Naive thymus-derived CD4-positive, alpha-beta T cell (primary cell): ENCODE results near the gene CNNM2. TPM values are rescaled to one million over a fixed set of nuclear protein-coding genes. Genes with fewer than 3 reads are reported as not detected.
A peak's percentile ranks its signal among the peaks of the same experiment; 100 is the strongest.
"Not testable (repeated sequence)": the region's sequence is repeated elsewhere in the genome, so short reads cannot be mapped to it uniquely, and the experiment has no call there.

Experiments used
- ATAC-seq: fragments of 150-1000 bp; cut with Tn5 transposase; 2 replicates; pipeline ENCODE4 v1.10.0; 2021; ENCODE audit warnings: mild to moderate bottlenecking, moderate library complexity
- CTCF ChIA-PET: fragments of 350-600 bp; sonication (Branson Sonifier 250); formaldehyde crosslinking; loops from one replicate; lab custom pipeline; 2021; ENCODE audit warnings: antibody characterized with exemption; lab: Charles Lee
- POLR2A ChIA-PET: fragments of 350-600 bp; sonication (Branson Sonifier 250); formaldehyde crosslinking; loops from one replicate; lab custom pipeline; 2021; ENCODE audit warnings: antibody characterized with exemption, inconsistent platforms; lab: Charles Lee
- DNase-seq, 9 donors: peaks; one replicate each; pipeline versions ENCODE4 v3.0.0 to v3.0.0-alpha.2; 2020 to 2022; ENCODE audit warnings: mixed read lengths in 1 of 9
- H3K27ac ChIP-seq: one replicate; pipeline ENCODE4 v1.7.0; 2013; ENCODE audit warnings: mild to moderate bottlenecking, low read depth, low read length, moderate library complexity
- H3K27me3 ChIP-seq, 2 donors: one replicate each; pipeline ENCODE4 v1.7.0; 2013; ENCODE audit warnings: low read length in 2 of 2, mild to moderate bottlenecking in 2 of 2, moderate library complexity in 2 of 2; ENCODE audit not compliant: control insufficient read depth in 2 of 2, insufficient read depth in 2 of 2
- H3K36me3 ChIP-seq, 3 experiments: 1 replicate in 2 of 3; 2 replicates in 1 of 3; pipeline ENCODE4 v1.7.0; 2013; ENCODE audit warnings: low read length in 3 of 3, mild to moderate bottlenecking in 3 of 3, moderate library complexity in 1 of 3; ENCODE audit not compliant: insufficient read depth in 3 of 3, control insufficient read depth in 2 of 3
- H3K4me1 ChIP-seq, 2 donors: one replicate each; pipeline ENCODE4 v1.7.0; 2013; ENCODE audit warnings: low read length in 2 of 2, mild to moderate bottlenecking in 2 of 2, moderate library complexity in 1 of 2; ENCODE audit not compliant: control insufficient read depth in 2 of 2, insufficient read depth in 2 of 2
- H3K4me3 ChIP-seq: 2 replicates; pipeline ENCODE4 v1.7.0; 2013; ENCODE audit warnings: mild to moderate bottlenecking, low read length
- H3K9me3 ChIP-seq, 3 experiments: 1 replicate in 2 of 3; 2 replicates in 1 of 3; pipeline ENCODE4 v1.7.0; 2013; ENCODE audit warnings: low read length in 3 of 3; ENCODE audit not compliant: control insufficient read depth in 2 of 3
- H3K27ac Mint-ChIP-seq, 9 donors: one replicate each; pipeline ENCODE4 v1.8.0; 2020 to 2022; ENCODE audit warnings: mixed read lengths in 9 of 9, mild to moderate bottlenecking in 8 of 9, moderate library complexity in 5 of 9, inconsistent platforms in 2 of 9
- H3K27me3 Mint-ChIP-seq, 5 donors: one replicate each; pipeline ENCODE4 v1.8.0; 2021 to 2022; ENCODE audit warnings: mixed read lengths in 5 of 5, mild to moderate bottlenecking in 1 of 5
- H3K36me3 Mint-ChIP-seq, 5 donors: one replicate each; pipeline ENCODE4 v1.8.0; 2020 to 2022; ENCODE audit warnings: mixed read lengths in 5 of 5, mild to moderate bottlenecking in 3 of 5, inconsistent platforms in 1 of 5
- H3K4me1 Mint-ChIP-seq, 7 donors: one replicate each; pipeline ENCODE4 v1.8.0; 2020 to 2022; ENCODE audit warnings: mixed read lengths in 7 of 7, mild to moderate bottlenecking in 3 of 7, inconsistent platforms in 1 of 7
- H3K4me3 Mint-ChIP-seq, 10 donors: one replicate each; pipeline ENCODE4 v1.8.0; 2020 to 2022; ENCODE audit warnings: mild to moderate bottlenecking in 10 of 10, mixed read lengths in 10 of 10, moderate library complexity in 6 of 10, inconsistent platforms in 2 of 10
- H3K9me3 Mint-ChIP-seq, 11 donors: one replicate each; pipeline ENCODE4 v1.8.0; 2020 to 2022; ENCODE audit warnings: mixed read lengths in 11 of 11, mild to moderate bottlenecking in 4 of 11, inconsistent platforms in 1 of 11, moderate library complexity in 1 of 11
- intact Hi-C, 2 donors: fragments of 100-400 bp; cut with micrococcal nuclease; formaldehyde crosslinking; loops; one replicate each; pipeline ENCODE4 v1.15.1; 2023
- polyA plus RNA-seq, 2 donors: library from polyadenylated mRNA; unstranded; fragments of 300-500 nt; fragmentation: Illumina TruSeq; gene quantifications; one replicate each; pipeline ENCODE4 v1.2.3, GENCODE V29; 2021
- total RNA-seq, 6 experiments: library from RNA in 5 of 6; stranded (reverse) in 5 of 6; gene quantifications; 1 replicate in 5 of 6; 2 replicates in 1 of 6; pipeline ENCODE4 v1.2.3 and lab custom pipeline; 2021 to 2026

Gene CNNM2
- total and polyA plus RNA-seq, 7 experiments from 2014 or later: 4.3 to 17.5 (median 9.7) TPM

GRCh38 chr10:102988404-102989314, 70.6 kb downstream of the CNNM2 start:
- no peak overlapping the region for H3K27ac ChIP-seq
- Mint-ChIP-seq H3K27ac (no peak overlapping the region), H3K36me3 (peaks cover 0 to 4% (median 0%) of the 10 kb centered on the region in 5 donors), H3K27me3 (peaks cover 0 to 3% (median 0%) of the 10 kb centered on the region in 5 donors), H3K9me3 (peaks cover 0 to 1% (median 0%) of the 10 kb centered on the region in 11 donors), H3K4me1 (peaks cover 0 to 15% (median 7%) of the 10 kb centered on the region in 7 donors), H3K4me3 (no peak overlapping the region)
- no peak for ATAC-seq
- H3K4me1 ChIP-seq: no peaks in the 10 kb centered on the region
- no peak overlapping the region for H3K4me3 ChIP-seq
- ChIA-PET CTCF (no interaction called here), POLR2A (interaction anchor here (0.8 kb wide), 1 partner anchor 22 kb away, joined by 3 read pairs; no protein-coding TSS in a partner anchor)
- intact Hi-C loops: no loop called here
- no peak for DNase-seq
- H3K9me3 ChIP-seq: no peaks in the 10 kb centered on the region
- no peaks in the 10 kb centered on the region for H3K36me3 ChIP-seq
- no peaks in the 10 kb centered on the region for H3K27me3 ChIP-seq

- H3K9me3 Mint-ChIP-seq: peaks cover 0 to 20% (median 2%) of the 10 kb centered on the region in 11 donors
- H3K9me3 ChIP-seq: no peaks in the 10 kb centered on the region
- H3K4me3 ChIP-seq: no peak overlapping the region
- H3K27me3 Mint-ChIP-seq: peaks cover 0 to 3% (median 0%) of the 10 kb centered on the region in 5 donors
- CTCF ChIA-PET: interaction anchor here (0.7 kb wide), 1 partner anchor 582 kb away, joined by 5 read pairs; no protein-coding TSS in a partner anchor
- H3K27me3 ChIP-seq: no peaks in the 10 kb centered on the region
- POLR2A ChIA-PET: interaction anchor here (1.0 kb wide), 1 partner anchor 313 kb away, joined by 3 read pairs; no protein-coding TSS in a partner anchor
- H3K36me3 ChIP-seq: no peaks in the 10 kb centered on the region
- ATAC-seq (peak; percentile 38), DNase-seq (peak in 2 of 9 donors; percentile 2 to 3)
- H3K4me1 Mint-ChIP-seq: peaks cover 7 to 31% (median 24%) of the 10 kb centered on the region in 7 donors
- intact Hi-C loops: no loop called here
- peak overlapping the region; percentile 15 for H3K27ac ChIP-seq
- peaks cover 6 to 9% of the 10 kb centered on the region in 2 donors for H3K4me1 ChIP-seq
- H3K27ac Mint-ChIP-seq: peak overlapping the region; percentile 56 to 87 (median 79)
- H3K4me3 Mint-ChIP-seq: peak overlapping the region in 1 of 10 donors; percentile 28
- H3K36me3 Mint-ChIP-seq: peaks cover 0 to 4% (median 4%) of the 10 kb centered on the region in 5 donors
Observed at GRCh38 chr10:102994531-102995295, 76.6 kb downstream of the CNNM2 start.

DNA sequence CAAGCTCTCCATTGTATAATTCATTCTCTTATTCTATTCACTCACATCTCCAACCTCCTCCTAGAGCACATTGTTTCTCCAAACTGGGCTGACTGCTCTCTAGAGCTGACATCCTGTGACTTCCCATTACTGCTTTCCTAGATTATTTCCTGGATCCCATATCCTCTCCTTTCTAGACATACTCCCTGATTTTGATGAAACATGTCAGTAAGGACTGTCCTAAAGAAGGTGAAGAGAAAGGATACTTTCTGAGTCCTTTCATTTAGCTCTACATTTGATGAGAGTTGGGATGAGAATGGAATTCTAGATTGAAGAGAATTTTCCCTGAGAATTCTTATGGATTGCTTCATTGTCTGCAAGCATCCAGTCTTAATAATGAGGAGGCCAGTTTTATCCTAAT, 78.8 kb downstream of the CNNM2 start:
- Mint-ChIP-seq H3K4me1 (peaks cover 7 to 31% (median 24%) of the 10 kb centered on the region in 7 donors), H3K36me3 (peaks cover 0 to 4% (median 4%) of the 10 kb centered on the region in 5 donors), H3K27me3 (peaks cover 0 to 3% (median 0%) of the 10 kb centered on the region in 5 donors), H3K27ac (peak overlapping the region in 5 of 9 donors; percentile 57 to 85 (median 74)), H3K4me3 (no peak overlapping the region), H3K9me3 (peaks cover 0 to 20% (median 2%) of the 10 kb centered on the region in 11 donors)
- Histone ChIP-seq H3K4me1 (peaks cover 6 to 9% of the 10 kb centered on the region in 2 donors), H3K36me3 (no peaks in the 10 kb centered on the region), H3K4me3 (no peak overlapping the region), H3K27me3 (no peaks in the 10 kb centered on the region), H3K9me3 (no peaks in the 10 kb centered on the region), H3K27ac (no peak overlapping the region)
- ChIA-PET POLR2A (no interaction called here), CTCF (interaction anchor here (0.5 kb wide), 1 partner anchor 51 kb away, joined by 4 read pairs; no protein-coding TSS in a partner anchor)
- DNase-seq (no peak), ATAC-seq (no peak)
- intact Hi-C loops: no loop called here

GRCh38 chr10:102997998-102998397, 79.9 kb downstream of the CNNM2 start:
- Histone ChIP-seq H3K27me3 (no peaks in the 10 kb centered on the region), H3K36me3 (no peaks in the 10 kb centered on the region), H3K4me1 (peaks cover 6 to 9% of the 10 kb centered on the region in 2 donors), H3K4me3 (no peak overlapping the region), H3K9me3 (no peaks in the 10 kb centered on the region), H3K27ac (no peak overlapping the region)
- Mint-ChIP-seq H3K4me1 (peaks cover 7 to 31% (median 24%) of the 10 kb centered on the region in 7 donors), H3K36me3 (peaks cover 0 to 8% (median 4%) of the 10 kb centered on the region in 5 donors), H3K27me3 (no peaks in the 10 kb centered on the region), H3K27ac (peak overlapping the region in 1 of 9 donors; percentile 11), H3K9me3 (peaks cover 0 to 20% (median 2%) of the 10 kb centered on the region in 11 donors), H3K4me3 (no peak overlapping the region)
- POLR2A ChIA-PET: no interaction called here
- intact Hi-C loops: no loop called here
- CTCF ChIA-PET: no interaction called here
- ATAC-seq: no peak
- no peak for DNase-seq

GRCh38 chr10:102998399-102998907, 80.4 kb downstream of the CNNM2 start:
- CTCF ChIA-PET: no interaction called here
- intact Hi-C loops: no loop called here
- no peak overlapping the region for H3K27ac ChIP-seq
- H3K36me3 Mint-ChIP-seq: peaks cover 0 to 8% (median 4%) of the 10 kb centered on the region in 5 donors
- peaks cover 6 to 9% of the 10 kb centered on the region in 2 donors for H3K4me1 ChIP-seq
- no peaks in the 10 kb centered on the region for H3K36me3 ChIP-seq
- no peaks in the 10 kb centered on the region for H3K27me3 ChIP-seq
- H3K4me1 Mint-ChIP-seq: peaks cover 7 to 29% (median 23%) of the 10 kb centered on the region in 7 donors
- ATAC-seq: no peak
- no peaks in the 10 kb centered on the region for H3K9me3 ChIP-seq
- H3K9me3 Mint-ChIP-seq: peaks cover 0 to 20% (median 2%) of the 10 kb centered on the region in 11 donors
- no peak for DNase-seq
- no peak overlapping the region for H3K4me3 ChIP-seq
- H3K4me3 Mint-ChIP-seq: no peak overlapping the region
- POLR2A ChIA-PET: no interaction called here
- H3K27me3 Mint-ChIP-seq: no peaks in the 10 kb centered on the region
- H3K27ac Mint-ChIP-seq: no peak overlapping the region

DNA sequence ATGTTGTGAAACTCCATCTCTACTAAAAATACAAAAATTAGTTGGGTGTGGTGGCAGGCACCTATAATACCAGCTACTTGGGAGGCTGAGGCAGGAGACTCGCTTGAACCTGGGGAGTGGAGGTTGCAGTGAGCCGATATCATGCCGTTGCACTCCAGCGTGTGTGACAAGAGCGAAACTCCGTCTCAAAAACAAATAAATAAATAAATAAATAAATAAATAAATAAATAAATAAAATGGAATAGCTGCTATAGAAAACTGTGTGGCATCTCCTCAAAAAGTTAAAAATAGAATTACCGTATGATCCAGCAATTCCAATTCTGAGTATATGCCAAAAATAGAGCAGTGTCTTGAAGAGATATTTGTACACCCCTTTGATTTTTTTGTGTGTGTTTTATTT, 82.0 kb downstream of the CNNM2 start:
- H3K27me3 Mint-ChIP-seq, H3K36me3 ChIP-seq, H3K27me3 ChIP-seq, H3K27ac Mint-ChIP-seq, H3K9me3 ChIP-seq, H3K4me3 ChIP-seq, ATAC-seq, H3K27ac ChIP-seq, H3K4me1 ChIP-seq, POLR2A ChIA-PET, H3K4me3 Mint-ChIP-seq, DNase-seq, intact Hi-C loops, CTCF ChIA-PET: not testable (repeated sequence)
- peaks cover 3 to 15% (median 10%) of the 10 kb centered on the region in 7 donors for H3K4me1 Mint-ChIP-seq
- peaks cover 0 to 17% (median 4%) of the 10 kb centered on the region in 5 donors for H3K36me3 Mint-ChIP-seq
- peaks cover 0 to 14% (median 0%) of the 10 kb centered on the region in 11 donors for H3K9me3 Mint-ChIP-seq
